B cell (primary cell): Measurements from ENCODE around the gene ST6GALNAC5.

Experiments
- EZH2 ChIP-seq: IDR thresholded peaks from 2 replicates; pipeline ENCODE4 v1.6.1; 2012; ENCODE audit warnings: borderline replicate concordance, low read depth, mild to moderate bottlenecking, moderate library complexity, low read length; ENCODE audit not compliant: insufficient read depth, poor library complexity, severe bottlenecking
- TF ChIP-seq, protein P1 (sequence below): fragments of 200-600 bp; IDR thresholded peaks from one replicate; pipeline ENCODE4 v1.8.0; 2022; ENCODE audit warnings: antibody characterized with exemption, mild to moderate bottlenecking

DNA sequence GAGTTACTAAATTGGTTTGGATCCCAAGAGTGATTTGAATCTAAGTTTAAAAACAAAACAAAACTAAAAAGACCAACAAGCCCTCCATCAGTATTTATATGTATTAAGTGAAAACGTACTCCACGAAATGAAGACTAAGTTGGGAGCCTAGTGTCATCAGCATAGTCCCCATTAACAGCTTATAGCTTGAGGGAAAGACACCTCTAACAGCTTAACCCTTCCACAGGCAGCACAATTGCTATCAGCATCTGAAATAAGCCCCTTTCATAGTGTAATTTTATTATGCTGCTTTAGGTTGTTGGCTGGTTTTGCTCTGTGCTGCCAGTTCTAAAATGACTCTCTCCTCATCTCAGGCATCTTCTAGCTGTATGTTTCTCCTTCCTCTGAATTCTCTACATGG, 25.8 kb upstream of the ST6GALNAC5 start:
- TF ChIP-seq, protein P1, sequence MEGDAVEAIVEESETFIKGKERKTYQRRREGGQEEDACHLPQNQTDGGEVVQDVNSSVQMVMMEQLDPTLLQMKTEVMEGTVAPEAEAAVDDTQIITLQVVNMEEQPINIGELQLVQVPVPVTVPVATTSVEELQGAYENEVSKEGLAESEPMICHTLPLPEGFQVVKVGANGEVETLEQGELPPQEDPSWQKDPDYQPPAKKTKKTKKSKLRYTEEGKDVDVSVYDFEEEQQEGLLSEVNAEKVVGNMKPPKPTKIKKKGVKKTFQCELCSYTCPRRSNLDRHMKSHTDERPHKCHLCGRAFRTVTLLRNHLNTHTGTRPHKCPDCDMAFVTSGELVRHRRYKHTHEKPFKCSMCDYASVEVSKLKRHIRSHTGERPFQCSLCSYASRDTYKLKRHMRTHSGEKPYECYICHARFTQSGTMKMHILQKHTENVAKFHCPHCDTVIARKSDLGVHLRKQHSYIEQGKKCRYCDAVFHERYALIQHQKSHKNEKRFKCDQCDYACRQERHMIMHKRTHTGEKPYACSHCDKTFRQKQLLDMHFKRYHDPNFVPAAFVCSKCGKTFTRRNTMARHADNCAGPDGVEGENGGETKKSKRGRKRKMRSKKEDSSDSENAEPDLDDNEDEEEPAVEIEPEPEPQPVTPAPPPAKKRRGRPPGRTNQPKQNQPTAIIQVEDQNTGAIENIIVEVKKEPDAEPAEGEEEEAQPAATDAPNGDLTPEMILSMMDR, result no peak
- no peak for TF ChIP-seq EZH2
